ENCODE results near the gene SETD3.

SETD3 gene

GRCh38 chr14:99515301-99516155, 34.9 kb upstream of the SETD3 start:
- TF ChIP-seq EZH2phosphoT487 (IDR thresholded peaks at IDR 0.05; ENCODE audit: low read depth): no peak
- no peak for TF ChIP-seq CTCF (IDR thresholded peaks at IDR 0.05; ENCODE audit: low read depth, low read length)
- Histone ChIP-seq H4K20me1 (ENCODE audit: insufficient read depth, low read length) (no peaks in the 10 kb centered on the region), H3K4me2 (ENCODE audit: low read length) (no peak overlapping the region), H3K36me3 (replicated peaks; ENCODE audit: low read depth, low read length) (peaks cover 7% of the 10 kb centered on the region), H3K27me3 (ENCODE audit: low read depth, low read length) (no peaks in the 10 kb centered on the region), H3K4me3 (ENCODE audit: low read length) (no peak overlapping the region), H3K79me2 (ENCODE audit: low read length) (no peaks in the 10 kb centered on the region), H3K9me3 (ENCODE audit: insufficient read depth, low read length) (no peaks in the 10 kb centered on the region), H3K27ac (ENCODE audit: low read length) (no peak overlapping the region), H3K9ac (ENCODE audit: low read length) (no peak overlapping the region), H3K4me1 (ENCODE audit: low read length) (peaks cover 4% of the 10 kb centered on the region), H2AFZ (ENCODE audit: low read depth, low read length) (no peak overlapping the region)

GRCh38 chr14:99514552-99515300, 34.1 kb upstream of the SETD3 start:
- no peak overlapping the region for H3K9ac ChIP-seq (ENCODE audit: low read length)
- no peak overlapping the region for H3K4me3 ChIP-seq (ENCODE audit: low read length)
- peaks cover 7% of the 10 kb centered on the region for H3K36me3 ChIP-seq (replicated peaks; ENCODE audit: low read depth, low read length)
- no peaks in the 10 kb centered on the region for H3K27me3 ChIP-seq (ENCODE audit: low read depth, low read length)
- no peaks in the 10 kb centered on the region for H3K9me3 ChIP-seq (ENCODE audit: insufficient read depth, low read length)
- no peak overlapping the region for H3K4me2 ChIP-seq (ENCODE audit: low read length)
- no peak for TF ChIP-seq CTCF (IDR thresholded peaks at IDR 0.05; ENCODE audit: low read depth, low read length)
- H3K4me1 ChIP-seq (ENCODE audit: low read length): peaks cover 3% of the 10 kb centered on the region
- H3K79me2 ChIP-seq (ENCODE audit: low read length): no peaks in the 10 kb centered on the region
- H3K27ac ChIP-seq (ENCODE audit: low read length): no peak overlapping the region
- H2AFZ ChIP-seq (ENCODE audit: low read depth, low read length): no peak overlapping the region
- H4K20me1 ChIP-seq (ENCODE audit: insufficient read depth, low read length): no peaks in the 10 kb centered on the region

- no peaks in the 10 kb centered on the region for H3K79me2 ChIP-seq (ENCODE audit: low read length)
- no peaks in the 10 kb centered on the region for H4K20me1 ChIP-seq (ENCODE audit: insufficient read depth, low read length)
- H3K27me3 ChIP-seq (ENCODE audit: low read depth, low read length): no peaks in the 10 kb centered on the region
- H3K4me2 ChIP-seq (ENCODE audit: low read length): no peak overlapping the region
- H3K27ac ChIP-seq (ENCODE audit: low read length): no peak overlapping the region
- no peak for TF ChIP-seq EZH2phosphoT487 (IDR thresholded peaks at IDR 0.05; ENCODE audit: low read depth)
- no peak for TF ChIP-seq CTCF (IDR thresholded peaks at IDR 0.05; ENCODE audit: low read depth, low read length)
- H3K4me3 ChIP-seq (ENCODE audit: low read length): no peak overlapping the region
- H3K4me1 ChIP-seq (ENCODE audit: low read length): peaks cover 3% of the 10 kb centered on the region
- H3K36me3 ChIP-seq (replicated peaks; ENCODE audit: low read depth, low read length): peaks cover 11% of the 10 kb centered on the region
- no peak overlapping the region for H3K9ac ChIP-seq (ENCODE audit: low read length)
- H2AFZ ChIP-seq (ENCODE audit: low read depth, low read length): no peak overlapping the region
- no peaks in the 10 kb centered on the region for H3K9me3 ChIP-seq (ENCODE audit: insufficient read depth, low read length)
These were observed 33.4 kb upstream of the SETD3 start for GRCh38 chr14:99513946-99514551.

GRCh38 chr14:99513183-99513694, 32.6 kb upstream of the SETD3 start:
- Histone ChIP-seq H4K20me1 (ENCODE audit: insufficient read depth, low read length) (no peaks in the 10 kb centered on the region), H3K27ac (ENCODE audit: low read length) (no peak overlapping the region), H3K27me3 (ENCODE audit: low read depth, low read length) (no peaks in the 10 kb centered on the region), H3K9me3 (ENCODE audit: insufficient read depth, low read length) (no peaks in the 10 kb centered on the region), H3K4me3 (ENCODE audit: low read length) (no peak overlapping the region), H3K36me3 (replicated peaks; ENCODE audit: low read depth, low read length) (peaks cover 18% of the 10 kb centered on the region), H3K4me1 (ENCODE audit: low read length) (no peaks in the 10 kb centered on the region), H3K79me2 (ENCODE audit: low read length) (no peaks in the 10 kb centered on the region), H3K9ac (ENCODE audit: low read length) (no peak overlapping the region), H2AFZ (ENCODE audit: low read depth, low read length) (no peak overlapping the region), H3K4me2 (ENCODE audit: low read length) (no peak overlapping the region)
- TF ChIP-seq CTCF (IDR thresholded peaks at IDR 0.05; ENCODE audit: low read depth, low read length) (no peak), EZH2phosphoT487 (IDR thresholded peaks at IDR 0.05; ENCODE audit: low read depth) (no peak)

Measured in OCI-LY3 (cell line).